22Rv1 (cell line): Measurements from ENCODE around the gene LSM10.

Source experiments
- CTCF ChIP-seq: fragments of 450-650 bp; IDR thresholded peaks from 2 replicates; pipeline ENCODE4 v1.5.1; 2017; ENCODE audit warnings: mild to moderate bottlenecking
- ZFX ChIP-seq: fragments of 450-650 bp; IDR thresholded peaks from 2 replicates; pipeline ENCODE4 v1.6.1; 2017; ENCODE audit warnings: antibody characterized with exemption, borderline replicate concordance

GRCh38 chr1:36380782-36381181 lies 16.9 kb downstream of the LSM10 start:
- TF ChIP-seq CTCF = no peak
- TF ChIP-seq ZFX = no peak
